Kidney (tissue), 14 donors: Measurements from ENCODE around the gene TSPAN4. TPM values are rescaled to one million over a fixed set of nuclear protein-coding genes. Genes with fewer than 3 reads are reported as not detected.

Source experiments
- DNase-seq, 5 donors: peaks; one replicate each; pipeline ENCODE4 v3.0.0-alpha.2; 2013 to 2020
- FAIRE-seq: peaks from 2 replicates; lab custom pipeline; 2012; peaks lifted over from hg19 to GRCh38; lab: Jason Lieb, UNC
- H3K27ac ChIP-seq, 2 donors: one replicate each; pipeline ENCODE4 v1.7.0; 2013; ENCODE audit warnings: low read depth in 2 of 2, low read length in 2 of 2, inconsistent platforms in 1 of 2
- H3K27me3 ChIP-seq: one replicate; pipeline ENCODE4 v1.7.1; 2013; ENCODE audit warnings: low read length, inconsistent platforms; ENCODE audit not compliant: control insufficient read depth, insufficient read depth
- H3K36me3 ChIP-seq, 3 donors: one replicate each; pipeline versions ENCODE4 v1.7.0 to v1.7.1; 2013; ENCODE audit warnings: low read length in 3 of 3, control low read depth in 1 of 3, inconsistent platforms in 1 of 3; ENCODE audit not compliant: insufficient read depth in 3 of 3, control insufficient read depth in 2 of 3
- H3K4me1 ChIP-seq, 3 donors: one replicate each; pipeline versions ENCODE4 v1.7.0 to v1.7.1; 2013; ENCODE audit warnings: low read length in 3 of 3, inconsistent platforms in 1 of 3, low read depth in 1 of 3; ENCODE audit not compliant: control insufficient read depth in 2 of 3, insufficient read depth in 2 of 3
- H3K4me3 ChIP-seq, 3 donors: one replicate each; pipeline versions ENCODE4 v1.7.0 to v1.8.1; 2013; ENCODE audit warnings: low read length in 3 of 3, control low read depth in 1 of 3, inconsistent platforms in 1 of 3
- H3K9ac ChIP-seq, 3 donors: one replicate each; pipeline versions ENCODE4 v1.7.0 to v1.7.1; 2013; ENCODE audit warnings: low read length in 3 of 3, control low read depth in 1 of 3, inconsistent platforms in 1 of 3
- H3K9me3 ChIP-seq, 3 donors: one replicate each; pipeline versions ENCODE4 v1.7.0 to v1.7.1; 2013; ENCODE audit warnings: low read length in 3 of 3, control low read depth in 1 of 3, inconsistent platforms in 1 of 3; ENCODE audit not compliant: control insufficient read depth in 2 of 3, insufficient read depth in 1 of 3
- CTCF ChIP-seq: IDR thresholded peaks from 3 replicates; pipeline ENCODE4 v1.5.1; 2012; ENCODE audit warnings: mild to moderate bottlenecking, moderate library complexity, borderline replicate concordance; ENCODE audit not compliant: insufficient read depth; ENCODE audit errors: extremely low read depth
- intact Hi-C: fragments of 100-400 bp; cut with DNase I; formaldehyde crosslinking; loops from one replicate; pipeline ENCODE4 v1.11.1; 2022
- polyA plus RNA-seq: library from polyadenylated mRNA; stranded (reverse); fragments of 350-450 nt; fragmentation: Illumina TruSeq; extraction: RNeasy Lipid Tissue Mini Kit (QIAGEN cat#74804); gene quantifications from one replicate; pipeline ENCODE4 v1.2.3, GENCODE V29; 2014; ENCODE audit warnings: low read depth, low replicate concordance; ENCODE audit not compliant: insufficient read depth
- total RNA-seq: library from RNA; stranded (reverse); fragmentation: NEBNext Ultra II Directional; extraction: Animal tissue kit (Norgen Biotek cat#: 25700); gene quantifications from one replicate; pipeline ENCODE4 v1.2.1, GENCODE V29; 2021
- donor health status: control.
- donor health status: control.
- donor health status: control.
- donor health status: control.
- donor health status: control.
- donor health status: DM: yes; HTN: yes; CAD: no.
- donor health status: Normal renal cell carcinoma (clear cell type).

TSPAN4 gene
- total and polyA plus RNA-seq, 2 donors from 2014 or later, result 81.2 to 104 TPM

- TF ChIP-seq CTCF, result no peak
- no peak for FAIRE-seq
Measured at GRCh38 chr11:837189-837989, 5.3 kb upstream of the TSPAN4 start.

GRCh38 chr11:837990-838307, 4.7 kb upstream of the TSPAN4 start:
- peaks cover 0 to 36% (median 12%) of the 10 kb centered on the region in 3 donors for H3K4me1 ChIP-seq
- H3K9me3 ChIP-seq, result no peaks in the 10 kb centered on the region
- no peaks in the 10 kb centered on the region for H3K27me3 ChIP-seq
- FAIRE-seq (no peak), DNase-seq (no peak)
- no peak overlapping the region for H3K4me3 ChIP-seq
- intact Hi-C loops, result no loop called here
- H3K9ac ChIP-seq, result no peak overlapping the region
- H3K27ac ChIP-seq, result no peak overlapping the region
- H3K36me3 ChIP-seq, result peaks cover 0 to 34% (median 10%) of the 10 kb centered on the region in 3 donors
- no peak for TF ChIP-seq CTCF

More at GRCh38 chr11:837189-837989, 5.3 kb upstream of the TSPAN4 start:
- intact Hi-C loops, result no loop called here
- H3K27ac ChIP-seq, result no peak overlapping the region
- peaks cover 0 to 37% (median 12%) of the 10 kb centered on the region in 3 donors for H3K4me1 ChIP-seq
- H3K9me3 ChIP-seq, result no peaks in the 10 kb centered on the region
- peaks cover 0 to 34% (median 10%) of the 10 kb centered on the region in 3 donors for H3K36me3 ChIP-seq
- no peak for DNase-seq
- no peak overlapping the region for H3K4me3 ChIP-seq
- H3K9ac ChIP-seq, result no peak overlapping the region
- H3K27me3 ChIP-seq, result no peaks in the 10 kb centered on the region

GRCh38 chr11:838441-839279, 4.0 kb upstream of the TSPAN4 start:
- Histone ChIP-seq H3K27ac (no peak overlapping the region), H3K9me3 (no peaks in the 10 kb centered on the region), H3K9ac (no peak overlapping the region), H3K27me3 (no peaks in the 10 kb centered on the region), H3K4me1 (peaks cover 0 to 39% (median 12%) of the 10 kb centered on the region in 3 donors), H3K4me3 (no peak overlapping the region), H3K36me3 (peaks cover 0 to 34% (median 10%) of the 10 kb centered on the region in 3 donors)
- intact Hi-C loops, result no loop called here
- DNase-seq, result no peak
- FAIRE-seq, result no peak
- TF ChIP-seq CTCF, result no peak
